ENCODE results near the gene EPHB2.

- TF ChIP-seq POLR2AphosphoS5 (IDR thresholded peaks at IDR 0.05; ENCODE audit: low read depth, low read length) = no peak
- TF ChIP-seq TAF1 (IDR thresholded peaks at IDR 0.05; ENCODE audit: borderline replicate concordance, insufficient read depth, low read length) = no peak
- no peak for TF ChIP-seq FOXP2 (optimal IDR thresholded peaks at IDR 0.05; ENCODE audit: borderline replicate concordance, extremely low read depth, extremely low read length, insufficient read depth)
Measured at GRCh38 chr1:22880174-22880601, 169.5 kb downstream of the EPHB2 start.

Measured in PFSK-1 (cell line).